Renal cortex interstitium (tissue), 11 donors: ENCODE measurements around the gene SORCS2. TPM values are rescaled to one million over a fixed set of nuclear protein-coding genes. Genes with fewer than 3 reads are reported as not detected.

Experiments used
- DNase-seq, 11 donors: peaks; one replicate each; pipeline ENCODE4 v3.0.0-alpha.2; 2013; ENCODE audit warnings: low read depth in 9 of 11, low spot score in 4 of 11; ENCODE audit errors: extremely low read depth in 1 of 11
- polyA plus RNA-seq, 3 donors: library from polyadenylated mRNA; unstranded; fragments of 120-200 nt; gene quantifications; one replicate each; pipeline ENCODE4 v1.2.1, GENCODE V29; 2013; ENCODE audit not compliant: insufficient read length in 3 of 3

The SORCS2 gene
- polyA plus RNA-seq, 3 donors: 8.3 to 13.3 (median 9.9) TPM

- DNase-seq: no peak
Measured at GRCh38 chr4:7526929-7527535, 334.7 kb downstream of the SORCS2 start.

GRCh38 chr4:7529368-7530080 is 337.2 kb downstream of the SORCS2 start:
- DNase-seq: no peak

DNA sequence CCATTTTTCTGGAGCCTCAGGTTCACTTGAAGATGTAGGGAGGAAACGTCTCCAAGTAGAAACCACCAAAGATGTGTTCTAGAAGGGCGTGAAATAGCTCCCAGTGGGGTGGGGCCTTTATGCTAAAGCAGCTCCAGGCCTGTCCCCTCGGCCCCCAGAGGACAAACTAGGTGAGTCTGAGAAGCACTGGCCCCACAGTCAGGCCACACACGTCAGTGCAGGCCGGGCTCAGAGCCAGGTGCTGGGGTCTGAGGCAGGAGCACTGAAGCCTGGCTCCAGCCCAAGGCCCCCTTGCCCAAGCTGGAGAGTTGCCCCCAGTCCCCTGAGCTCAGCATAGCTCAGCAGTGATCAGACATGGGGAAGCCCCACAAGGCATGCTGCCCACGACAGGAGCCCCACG is 337.7 kb downstream of the SORCS2 start:
- no peak for DNase-seq

DNA sequence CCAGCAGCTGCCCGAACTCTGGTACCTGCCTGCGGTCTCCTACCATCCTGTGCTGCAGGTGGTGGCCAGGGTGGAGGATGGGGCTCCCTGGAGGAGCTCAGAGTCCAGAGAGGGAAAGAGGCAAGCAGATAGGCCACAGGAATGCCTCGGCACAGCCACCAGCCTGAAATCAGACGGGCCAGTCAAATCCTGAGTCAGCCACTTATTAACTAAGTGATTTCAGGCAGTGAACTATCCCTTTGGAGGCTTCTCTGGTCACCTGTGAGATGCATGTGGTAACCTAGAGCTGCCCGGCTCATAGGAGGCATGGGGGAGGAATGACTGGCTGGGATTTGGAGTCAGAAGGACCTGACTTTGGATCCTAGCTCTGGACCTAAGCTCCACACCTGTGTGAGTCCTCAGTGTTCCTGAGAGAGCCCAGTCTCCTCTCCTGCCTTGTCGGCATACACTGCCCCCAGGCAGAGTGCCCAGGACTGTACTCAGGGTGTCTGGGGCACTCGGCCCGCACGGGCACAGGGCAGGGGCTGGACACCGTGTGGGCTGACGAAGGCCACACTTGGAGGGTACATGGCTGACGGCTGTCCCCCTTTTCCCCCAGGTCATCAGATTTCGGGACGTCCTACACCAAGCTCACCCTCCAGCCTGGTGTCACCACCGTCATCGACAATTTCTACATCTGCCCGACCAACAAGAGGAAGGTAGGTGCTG is 338.7 kb downstream of the SORCS2 start:
- DNase-seq: no peak

DNA sequence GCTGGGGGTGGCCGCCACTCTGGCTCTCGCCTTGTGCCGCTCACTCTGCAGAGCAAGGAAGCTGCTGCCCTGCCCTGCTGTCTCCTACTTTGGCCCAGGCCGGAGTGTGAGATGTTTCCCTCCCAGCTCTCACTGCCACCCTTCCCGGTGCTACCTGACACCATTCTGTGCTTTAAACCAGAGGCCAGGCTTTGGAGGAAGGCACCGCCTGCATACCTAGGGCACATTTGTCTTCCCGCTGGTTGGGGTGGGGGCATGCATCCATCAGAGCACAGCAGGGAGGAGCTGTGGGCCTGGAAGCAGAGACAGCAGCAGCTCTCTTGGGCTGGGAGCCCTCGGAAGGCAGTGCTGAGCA is 339.3 kb downstream of the SORCS2 start:
- no peak for DNase-seq

DNA sequence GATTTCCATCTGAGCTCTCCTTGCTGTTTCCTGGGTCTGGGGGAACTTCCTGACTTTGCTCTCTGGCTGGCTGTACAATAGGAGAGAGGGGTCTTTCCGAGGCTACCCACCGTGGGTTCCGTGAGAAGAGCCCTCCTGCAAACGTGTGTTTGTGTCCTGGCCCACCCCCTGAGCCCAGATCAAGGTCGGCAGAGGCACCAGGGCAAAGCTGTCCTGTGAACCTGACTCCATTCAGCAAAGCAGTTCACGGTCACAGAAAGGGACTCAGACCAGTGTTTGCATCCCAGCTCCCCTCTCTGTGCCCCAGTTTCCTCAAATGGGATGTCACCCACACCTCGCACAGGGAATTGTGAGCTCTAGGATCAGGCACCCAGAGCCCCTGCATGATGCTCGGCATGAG is 339.7 kb downstream of the SORCS2 start:
- no peak for DNase-seq

GRCh38 chr4:7533267-7533666 is 340.9 kb downstream of the SORCS2 start:
- no peak for DNase-seq

DNA sequence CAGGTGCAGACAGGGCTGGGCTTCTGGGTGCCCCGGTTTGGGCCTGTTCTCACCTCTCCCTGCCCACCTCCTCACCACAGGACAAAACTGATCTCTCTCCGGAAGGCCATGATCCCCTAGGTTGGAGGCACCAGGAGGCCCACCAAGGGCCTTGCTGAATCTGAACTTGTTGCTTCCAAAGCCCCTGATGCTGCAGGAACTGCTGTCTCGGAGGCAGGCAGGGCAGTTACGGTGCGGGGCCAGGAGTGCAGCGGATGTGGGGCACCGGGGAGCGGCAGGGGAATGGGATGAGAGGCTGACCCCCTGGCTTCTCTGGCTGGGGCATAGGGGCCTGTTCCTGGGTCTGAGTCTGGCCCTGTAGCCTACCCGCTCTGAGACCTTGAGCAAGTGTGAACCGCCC is 342.8 kb downstream of the SORCS2 start:
- DNase-seq: no peak

- no peak for DNase-seq
Measured at GRCh38 chr4:7535619-7536018, 343.3 kb downstream of the SORCS2 start.

DNA sequence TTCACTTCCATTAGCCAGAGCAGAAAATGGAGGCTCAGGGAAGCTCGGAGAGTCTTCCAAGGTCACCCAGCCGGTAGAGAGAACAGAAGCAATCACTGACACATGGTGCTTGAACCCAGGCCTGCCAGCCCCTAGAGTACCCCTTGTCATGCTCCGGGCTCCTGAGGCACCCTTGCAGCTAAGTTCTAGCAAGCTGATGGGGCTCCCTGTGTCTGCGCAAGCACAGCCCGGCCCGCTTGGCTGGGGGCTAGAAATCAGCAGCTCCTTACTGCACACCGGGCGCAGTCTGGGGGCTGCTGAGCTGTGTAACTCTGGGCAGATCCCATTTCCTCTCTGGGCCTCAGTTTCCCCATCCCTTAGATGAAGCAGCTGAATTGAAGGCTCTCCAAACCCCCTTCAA is 344.5 kb downstream of the SORCS2 start:
- DNase-seq: no peak

DNA sequence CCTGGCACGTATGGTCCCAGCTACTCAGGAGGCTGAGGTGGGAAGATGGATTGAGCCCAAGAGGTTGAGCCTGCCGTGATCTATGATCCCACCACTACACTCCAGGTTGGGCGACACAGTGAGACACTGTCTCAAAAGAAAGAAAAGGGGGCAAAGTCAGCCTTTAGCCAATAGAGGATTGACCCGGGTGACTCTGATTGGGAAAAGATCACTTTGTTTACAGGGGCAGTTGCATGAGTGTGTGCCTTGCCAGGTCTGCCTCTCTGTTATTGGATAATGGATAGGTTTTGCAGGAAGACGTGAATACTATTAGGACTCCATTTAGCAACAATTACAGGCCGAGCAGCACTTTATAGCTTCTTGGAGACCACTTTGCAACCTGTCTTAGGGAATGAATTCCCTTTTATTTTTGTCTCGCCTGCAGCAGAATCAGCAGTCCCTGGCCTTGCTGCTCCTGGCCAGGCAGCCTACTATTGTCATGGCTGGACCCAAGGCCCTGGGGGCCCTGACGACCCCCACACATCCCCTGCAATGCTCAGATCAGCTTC is 345.6 kb downstream of the SORCS2 start:
- no peak for DNase-seq

GRCh38 chr4:7538518-7538917 is 346.2 kb downstream of the SORCS2 start:
- no peak for DNase-seq

DNA sequence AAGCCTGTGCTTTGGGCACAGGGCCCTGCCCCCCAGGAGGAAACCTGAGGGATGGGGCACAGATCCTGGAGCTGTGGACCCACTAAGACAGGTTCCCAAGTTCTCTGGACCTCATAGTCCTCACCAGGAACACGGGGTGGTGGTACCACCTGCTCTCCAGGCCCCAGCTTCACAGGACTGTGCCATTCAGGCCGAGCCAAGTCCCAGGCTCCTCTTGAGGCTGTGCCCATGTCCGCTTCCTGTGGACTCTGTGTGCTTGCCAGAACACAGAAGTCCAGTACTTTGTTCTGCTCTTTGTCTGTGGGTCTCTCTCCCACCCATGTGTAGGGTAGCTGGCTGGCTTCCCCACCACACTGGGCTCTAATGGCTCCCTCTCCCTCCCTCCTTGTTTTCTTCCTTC is 346.8 kb downstream of the SORCS2 start:
- no peak for DNase-seq

- DNase-seq: no peak
Measured at GRCh38 chr4:7539659-7540058, 347.3 kb downstream of the SORCS2 start.

DNA sequence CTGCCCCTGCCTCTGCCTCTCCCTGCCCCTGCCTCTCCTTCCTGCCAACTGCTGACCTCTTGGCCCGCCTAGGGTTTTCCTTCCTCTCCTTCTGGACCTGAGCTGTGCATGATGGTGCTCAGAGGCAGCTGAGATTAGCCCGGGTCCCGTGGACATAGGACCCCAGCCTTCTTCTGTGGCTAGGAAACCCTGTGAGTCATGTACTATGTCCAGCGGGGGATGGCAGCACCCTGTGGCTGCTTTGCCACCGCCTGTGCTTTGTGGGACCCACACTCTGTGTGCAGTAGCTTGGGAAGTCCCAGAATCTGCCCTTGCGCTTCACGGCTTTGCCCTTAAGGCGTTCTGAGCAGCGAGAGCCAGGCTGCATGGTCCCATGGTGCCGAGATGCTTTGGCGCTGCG is 347.9 kb downstream of the SORCS2 start:
- DNase-seq: no peak

- no peak for DNase-seq
Measured at GRCh38 chr4:7540654-7541413, 348.5 kb downstream of the SORCS2 start.

GRCh38 chr4:7541414-7541810 is 349.1 kb downstream of the SORCS2 start:
- DNase-seq: no peak

DNA sequence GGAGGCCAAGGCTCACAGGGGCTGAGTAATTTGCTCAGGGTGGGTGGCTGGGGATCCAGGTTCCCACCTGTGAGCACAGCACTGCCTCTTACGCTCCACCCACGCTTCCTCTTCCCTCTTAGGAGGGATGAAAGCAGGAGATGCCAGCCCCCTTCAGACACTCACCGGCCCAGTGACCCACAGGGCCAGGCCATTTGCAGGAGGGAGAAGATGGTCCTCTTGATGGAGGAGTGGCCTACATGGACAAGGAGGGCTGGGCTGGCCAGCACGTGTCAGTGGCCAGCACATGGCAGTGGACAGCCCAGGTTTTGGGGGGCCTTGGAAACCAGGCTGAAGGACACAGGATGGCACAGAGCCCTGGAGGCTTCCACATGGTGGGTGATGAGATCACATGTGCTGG is 350.4 kb downstream of the SORCS2 start:
- DNase-seq: no peak

GRCh38 chr4:7546152-7546808 is 353.9 kb downstream of the SORCS2 start:
- DNase-seq: no peak
